ENCODE measurements around the gene ASAH2B.
"Not testable (repeated sequence)": the region's sequence is repeated elsewhere in the genome, so short reads cannot be mapped to it uniquely, and the experiment has no call there.

DNA sequence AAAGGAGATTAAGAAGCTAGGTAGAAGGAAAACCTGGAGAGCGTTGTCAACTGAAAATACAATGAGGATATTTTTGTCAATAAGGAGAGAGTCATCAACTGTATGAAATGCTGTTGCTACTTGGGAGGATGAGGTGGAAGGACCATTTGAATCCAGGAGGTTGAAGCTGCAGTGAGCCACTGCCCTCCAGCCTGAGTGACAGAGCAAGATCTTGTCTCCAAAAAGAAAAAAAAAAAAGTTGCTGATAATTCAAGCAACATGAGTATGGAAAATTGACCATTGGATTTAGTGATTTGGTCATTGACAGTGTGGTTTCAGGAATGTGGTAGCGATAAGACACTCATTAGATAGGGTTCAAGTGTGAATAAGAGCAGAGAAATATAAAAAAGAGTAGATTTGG lies 11.6 kb upstream of the ASAH2B start:
- TF ChIP-seq, protein P1, sequence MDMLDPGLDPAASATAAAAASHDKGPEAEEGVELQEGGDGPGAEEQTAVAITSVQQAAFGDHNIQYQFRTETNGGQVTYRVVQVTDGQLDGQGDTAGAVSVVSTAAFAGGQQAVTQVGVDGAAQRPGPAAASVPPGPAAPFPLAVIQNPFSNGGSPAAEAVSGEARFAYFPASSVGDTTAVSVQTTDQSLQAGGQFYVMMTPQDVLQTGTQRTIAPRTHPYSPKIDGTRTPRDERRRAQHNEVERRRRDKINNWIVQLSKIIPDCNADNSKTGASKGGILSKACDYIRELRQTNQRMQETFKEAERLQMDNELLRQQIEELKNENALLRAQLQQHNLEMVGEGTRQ (IDR thresholded peaks at IDR 0.05; ENCODE audit: low read depth, low read length), result not testable (repeated sequence)
- TF ChIP-seq POLR2A (IDR thresholded peaks at IDR 0.05; ENCODE audit: low read depth, low read length), result not testable (repeated sequence)

Measured in IMR-90 (cell line).